ENCODE results near the gene PCDHGB1.
"Not testable (repeated sequence)": the region's sequence is repeated elsewhere in the genome, so short reads cannot be mapped to it uniquely, and the experiment has no call there.

DNA sequence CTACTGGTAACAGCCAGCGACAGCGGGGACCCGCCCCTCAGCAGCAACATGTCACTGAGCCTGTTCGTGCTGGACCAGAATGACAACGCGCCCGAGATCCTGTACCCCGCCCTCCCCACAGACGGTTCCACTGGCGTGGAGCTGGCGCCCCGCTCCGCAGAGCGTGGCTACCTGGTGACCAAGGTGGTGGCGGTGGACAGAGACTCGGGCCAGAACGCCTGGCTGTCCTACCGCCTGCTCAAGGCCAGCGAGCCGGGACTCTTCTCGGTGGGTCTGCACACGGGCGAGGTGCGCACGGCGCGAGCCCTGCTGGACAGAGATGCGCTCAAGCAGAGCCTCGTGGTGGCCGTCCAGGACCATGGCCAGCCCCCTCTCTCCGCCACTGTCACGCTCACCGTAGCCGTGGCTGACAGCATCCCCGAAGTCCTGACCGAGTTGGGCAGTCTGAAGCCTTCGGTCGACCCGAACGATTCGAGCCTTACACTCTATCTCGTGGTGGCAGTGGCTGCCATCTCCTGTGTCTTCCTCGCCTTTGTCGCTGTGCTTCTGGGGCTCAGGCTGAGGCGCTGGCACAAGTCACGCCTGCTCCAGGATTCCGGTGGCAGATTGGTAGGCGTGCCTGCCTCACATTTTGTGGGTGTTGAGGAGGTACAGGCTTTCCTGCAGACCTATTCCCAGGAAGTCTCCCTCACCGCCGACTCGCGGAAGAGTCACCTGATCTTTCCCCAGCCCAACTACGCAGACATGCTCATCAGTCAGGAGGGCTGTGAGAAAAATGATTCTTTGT lies 44.7 kb downstream of the PCDHGB1 start:
- TF ChIP-seq, protein P1, sequence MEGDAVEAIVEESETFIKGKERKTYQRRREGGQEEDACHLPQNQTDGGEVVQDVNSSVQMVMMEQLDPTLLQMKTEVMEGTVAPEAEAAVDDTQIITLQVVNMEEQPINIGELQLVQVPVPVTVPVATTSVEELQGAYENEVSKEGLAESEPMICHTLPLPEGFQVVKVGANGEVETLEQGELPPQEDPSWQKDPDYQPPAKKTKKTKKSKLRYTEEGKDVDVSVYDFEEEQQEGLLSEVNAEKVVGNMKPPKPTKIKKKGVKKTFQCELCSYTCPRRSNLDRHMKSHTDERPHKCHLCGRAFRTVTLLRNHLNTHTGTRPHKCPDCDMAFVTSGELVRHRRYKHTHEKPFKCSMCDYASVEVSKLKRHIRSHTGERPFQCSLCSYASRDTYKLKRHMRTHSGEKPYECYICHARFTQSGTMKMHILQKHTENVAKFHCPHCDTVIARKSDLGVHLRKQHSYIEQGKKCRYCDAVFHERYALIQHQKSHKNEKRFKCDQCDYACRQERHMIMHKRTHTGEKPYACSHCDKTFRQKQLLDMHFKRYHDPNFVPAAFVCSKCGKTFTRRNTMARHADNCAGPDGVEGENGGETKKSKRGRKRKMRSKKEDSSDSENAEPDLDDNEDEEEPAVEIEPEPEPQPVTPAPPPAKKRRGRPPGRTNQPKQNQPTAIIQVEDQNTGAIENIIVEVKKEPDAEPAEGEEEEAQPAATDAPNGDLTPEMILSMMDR (IDR thresholded peaks at IDR 0.05; ENCODE audit: poor library complexity): not testable (repeated sequence)
- not testable (repeated sequence) for TF ChIP-seq EZH2phosphoT487 (IDR thresholded peaks at IDR 0.05; ENCODE audit: low read depth, severe bottlenecking, unreplicated experiment)

All from hepatocyte (in vitro differentiated cells).